Measurements from ENCODE around the gene PAPLN. TPM values are rescaled to one million over a fixed set of nuclear protein-coding genes. Genes with fewer than 3 reads are reported as not detected.

PAPLN gene
- total and polyA plus RNA-seq, 2 of the 8 experiments (the other 6 are each of a cell fraction or from before 2014, with no cell fraction given) = 14.8 to 25.6 TPM

DNA sequence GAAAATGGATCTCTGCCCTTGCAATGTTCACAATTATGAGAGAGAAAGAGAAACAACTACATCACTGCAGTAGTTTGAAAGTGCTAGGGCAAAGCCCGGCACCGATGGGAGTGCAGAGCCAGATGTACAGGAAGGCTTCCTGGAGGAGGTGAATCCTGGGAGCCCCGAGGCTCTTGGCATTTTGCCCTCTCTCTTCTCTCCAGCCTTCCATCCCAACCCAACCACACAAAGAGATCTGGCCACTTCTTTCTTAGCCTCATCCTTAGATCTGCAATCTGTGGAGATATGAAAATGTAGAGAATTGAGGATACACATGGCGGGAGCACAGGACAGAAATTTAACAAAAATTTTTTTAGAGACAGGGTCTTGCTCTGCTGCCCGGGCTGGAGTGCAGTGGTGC is 3.3 kb upstream of the PAPLN start:
- H3K27me3 ChIP-seq (replicated peaks in 1 of 4; ENCODE audit: control insufficient read depth in 3 of 4, extremely low read depth in 1 of 4, insufficient read depth in 3 of 4, low read length in 3 of 4) = peaks cover 6 to 18% (median 14%) of the 10 kb centered on the region in 4 experiments
- peaks cover 3% of the 10 kb centered on the region for H3K79me1 ChIP-seq (ENCODE audit: low read depth, low read length)
- no peak overlapping the region for H3K27ac ChIP-seq (ENCODE audit: low read depth, low read length)
- TF ChIP-seq CREB1 (IDR thresholded peaks at IDR 0.05) (no peak), CTBP2 (IDR thresholded peaks at IDR 0.05; ENCODE audit: borderline replicate concordance, insufficient read depth, insufficient read length, low read length) (no peak), TAF7 (optimal IDR thresholded peaks at IDR 0.05; ENCODE audit: borderline replicate concordance, low read depth, low read length) (no peak), GABPA (IDR thresholded peaks at IDR 0.05; ENCODE audit: borderline replicate concordance, insufficient read depth, low read length) (no peak), POLR2AphosphoS5 (IDR thresholded peaks at IDR 0.05; ENCODE audit: low read depth, low read length) (no peak)
- TF ChIP-seq, protein P1, sequence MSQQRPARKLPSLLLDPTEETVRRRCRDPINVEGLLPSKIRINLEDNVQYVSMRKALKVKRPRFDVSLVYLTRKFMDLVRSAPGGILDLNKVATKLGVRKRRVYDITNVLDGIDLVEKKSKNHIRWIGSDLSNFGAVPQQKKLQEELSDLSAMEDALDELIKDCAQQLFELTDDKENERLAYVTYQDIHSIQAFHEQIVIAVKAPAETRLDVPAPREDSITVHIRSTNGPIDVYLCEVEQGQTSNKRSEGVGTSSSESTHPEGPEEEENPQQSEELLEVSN (IDR thresholded peaks at IDR 0.05) = no peak
- H3K14ac ChIP-seq (ENCODE audit: insufficient read length) = no peak overlapping the region
- WGBS, 2 experiments (ENCODE audit: extremely low coverage in 1 of 2, insufficient coverage in 1 of 2, insufficient read length in 1 of 2, insufficient replicate concordance in 2 of 2, low coverage in 1 of 2, low lambda C conversion rate in 2 of 2, missing lambda C conversion rate in 1 of 2) = 90% methylated on average over 5 of the region's 5 CpGs; no CpG with 5 or more reads in 1 of the 2 experiments
- H3K18ac ChIP-seq (ENCODE audit: extremely low read depth, low read length) = peak overlapping the region; percentile 29; the same call in 1 of the 2 replicates
- peaks cover 6 to 50% (median 29%) of the 10 kb centered on the region in 4 experiments for H3K4me1 ChIP-seq (replicated peaks in 1 of 4; ENCODE audit: control insufficient read depth in 3 of 4, insufficient read depth in 4 of 4, low read length in 3 of 4)
- no peak overlapping the region for H2BK120ac ChIP-seq (replicated peaks; ENCODE audit: low read depth, low read length)
- H3K9ac ChIP-seq (replicated peaks in 1 of 4; ENCODE audit: extremely low read depth in 1 of 4, low read depth in 3 of 4, low read length in 3 of 4) = no peak overlapping the region
- no peak overlapping the region for H3K56ac ChIP-seq (replicated peaks; ENCODE audit: insufficient read length, low read depth, low read length)
- H2BK15ac ChIP-seq (ENCODE audit: low read length) = no peak overlapping the region
- H3K4me2 ChIP-seq (ENCODE audit: insufficient read depth in 1 of 2, low read depth in 2 of 2, low read length in 2 of 2) = peak overlapping the region in 1 of 2 experiments; percentile 89; a peak in 1 of 4 replicates
- CTCF ChIA-PET (ENCODE audit: partially characterized antibody) = interaction anchor here (2.7 to 5.0 kb wide), 3 partner anchors 11 to 61 kb away, joined by 8 to 46 read pairs (median 14); no protein-coding TSS in a partner anchor
- H3K9me3 ChIP-seq (ENCODE audit: insufficient read depth in 2 of 2, low read depth in 1 of 2, low read length in 1 of 2) = no peaks in the 10 kb centered on the region
- peaks cover 0 to 2% (median 0%) of the 10 kb centered on the region in 4 experiments; a peak in 2 of 8 replicates for H3K36me3 ChIP-seq (ENCODE audit: control insufficient read depth in 2 of 4, insufficient read depth in 4 of 4, low read length in 3 of 4)
- H3K4ac ChIP-seq (replicated peaks; ENCODE audit: insufficient read length, low read depth, low read length) = peak overlapping the region; percentile 19
- FAIRE-seq (no peak), DNase-seq (ENCODE audit: low read depth in 1 of 2, low spot score in 2 of 2) (no peak)
- H2BK5ac ChIP-seq (ENCODE audit: low read depth, low read length) = peak overlapping the region; percentile 41; the same call in 1 of the 2 replicates
- H2BK12ac ChIP-seq (ENCODE audit: low read depth, low read length) = peak overlapping the region; percentile 33; the same call in 1 of the 2 replicates
- H2BK20ac ChIP-seq (ENCODE audit: low read length) = peak overlapping the region; percentile 57
- H4K20me1 ChIP-seq (replicated peaks in 1 of 2; ENCODE audit: control insufficient read depth in 1 of 2, insufficient read depth in 2 of 2, low read length in 2 of 2) = peaks cover 0 to 3% of the 10 kb centered on the region in 2 experiments
- H3K23ac ChIP-seq (ENCODE audit: insufficient read length) = no peak overlapping the region
- POLR2A ChIA-PET (ENCODE audit: partially characterized antibody) = interaction anchor here (1.2 kb wide), 1 partner anchor 11 kb away, joined by 3 read pairs; no protein-coding TSS in a partner anchor
- H2AFZ ChIP-seq (ENCODE audit: low read length) = no peak overlapping the region
- H4K5ac ChIP-seq (ENCODE audit: insufficient read length, low read depth, low read length) = no peak overlapping the region
- H4K91ac ChIP-seq (replicated peaks; ENCODE audit: insufficient read length, low read length) = no peak overlapping the region
- peaks cover 0 to 9% of the 10 kb centered on the region in 2 experiments; a peak in 2 of 4 replicates for H3K79me2 ChIP-seq (ENCODE audit: control insufficient read depth in 1 of 2, insufficient read depth in 2 of 2, low read length in 2 of 2)
- H3K4me3 ChIP-seq (ENCODE audit: extremely low read depth in 1 of 4, insufficient read depth in 2 of 4, low read depth in 3 of 4, low read length in 4 of 4) = no peak overlapping the region
- H3K23me2 ChIP-seq (ENCODE audit: low read depth, low read length) = peaks cover 18% of the 10 kb centered on the region
- H4K8ac ChIP-seq (ENCODE audit: extremely low read depth, insufficient read depth, low read length) = 0 out of 2 replicates have a peak overlapping the region, but pooled peaks have one; percentile 51
- H2AK5ac ChIP-seq (ENCODE audit: low read depth, low read length) = no peak overlapping the region

Data from H1 (cell line).